Esophagus squamous epithelium (tissue), 5 donors: ENCODE results near the gene DDX51. TPM values are rescaled to one million over a fixed set of nuclear protein-coding genes. Genes with fewer than 3 reads are reported as not detected.
A peak's percentile ranks its signal among the peaks of the same experiment; 100 is the strongest.

Experiments used
- DNase-seq: peaks from one replicate; lab custom pipeline; 2025; lab: John Stamatoyannopoulos, UW
- H3K27ac ChIP-seq, 4 donors: fragments of 200-600 bp; sonication (generic); one replicate each; pipeline ENCODE4 v1.5.1; 2016 to 2019; ENCODE audit warnings: mild to moderate bottlenecking in 1 of 4
- H3K27me3 ChIP-seq, 4 donors: fragments of 200-600 bp; sonication (generic); 1 replicate in 3 of 4; 2 replicates in 1 of 4; pipeline versions ENCODE4 v1.5.1 to v1.6.0; 2017 to 2021; ENCODE audit warnings: antibody characterized with exemption in 1 of 4
- H3K36me3 ChIP-seq, 3 donors: fragments of 200-600 bp; sonication (generic); one replicate each; pipeline ENCODE4 v1.5.1; 2016 to 2019
- H3K4me1 ChIP-seq, 3 donors: fragments of 200-600 bp; sonication (generic); one replicate each; pipeline ENCODE4 v1.5.1; 2017 to 2019
- H3K4me3 ChIP-seq, 4 donors: fragments of 200-600 bp; sonication (generic); 1 replicate in 3 of 4; 2 replicates in 1 of 4; pipeline ENCODE4 v1.5.1; 2016 to 2019; ENCODE audit warnings: mild to moderate bottlenecking in 2 of 4, moderate library complexity in 1 of 4
- H3K9me3 ChIP-seq, 3 donors: fragments of 200-600 bp; sonication (generic); one replicate each; pipeline ENCODE4 v1.5.1; 2016 to 2019
- CTCF ChIP-seq, 6 experiments: fragments of 450-650 bp in 4 of 6; fragments of 200-600 bp in 2 of 6; sonication (generic) in 2 of 6; IDR thresholded peaks; one replicate each; pipeline ENCODE4 v1.5.1; 2016 to 2019; ENCODE audit warnings: antibody characterized with exemption in 6 of 6, mild to moderate bottlenecking in 4 of 6, moderate library complexity in 4 of 6
- POLR2A ChIP-seq, 4 donors: fragments of 450-650 bp; IDR thresholded peaks; one replicate each; pipeline ENCODE4 v1.6.1; 2017; ENCODE audit warnings: antibody characterized with exemption in 4 of 4, mild to moderate bottlenecking in 4 of 4, moderate library complexity in 3 of 4
- WGBS, 2 donors: methylation state at CpG; one replicate each; pipeline ENCODE4 v1.1.5; 2018; 5-methylcytosine and 5-hydroxymethylcytosine counted together
- intact Hi-C: fragments of 100-400 bp; cut with DNase I; formaldehyde crosslinking; loops from one replicate; pipeline ENCODE4 v1.15.0; 2022
- total RNA-seq, 4 donors: library from RNA; depleted of rRNA; stranded (reverse); fragments of >200 nt; gene quantifications; one replicate each; pipeline ENCODE4 v1.1.0, GENCODE V29; 2016
- donor health status: DM: yes; HTN: yes; CAD: no.

Gene DDX51
- total RNA-seq, 4 donors from 2014 or later: 8.9 to 15.3 (median 11.0) TPM

GRCh38 chr12:132189378-132190011, 45.4 kb upstream of the DDX51 start:
- Histone ChIP-seq H3K36me3 (no peaks in the 10 kb centered on the region), H3K27me3 (peaks cover 0 to 80% (median 0%) of the 10 kb centered on the region in 4 donors), H3K27ac (peak overlapping the region; percentile 32 to 86 (median 81)), H3K4me3 (peak overlapping the region; percentile 42 to 74 (median 56)), H3K9me3 (peaks cover 0 to 19% (median 12%) of the 10 kb centered on the region in 3 donors), H3K4me1 (peaks cover 14 to 36% (median 15%) of the 10 kb centered on the region in 3 donors)
- intact Hi-C loops: no loop called here
- 0% methylated on average over 1 of the region's 69 CpGs; no CpG with 5 or more reads in 1 of the 2 donors for WGBS, 2 donors
- DNase-seq: peak; percentile 37
- no peak for TF ChIP-seq CTCF (IDR thresholded peaks at IDR 0.05)
- peak in 1 of 4 donors; percentile 43 for TF ChIP-seq POLR2A (IDR thresholded peaks at IDR 0.05)

GRCh38 chr12:132188916-132189325, 44.8 kb upstream of the DDX51 start:
- peaks cover 0 to 18% (median 7%) of the 10 kb centered on the region in 3 donors for H3K9me3 ChIP-seq
- H3K36me3 ChIP-seq: no peaks in the 10 kb centered on the region
- 10 to 16% methylated on average over 2 to 16 of the region's 20 CpGs for WGBS, 2 donors
- peak overlapping the region; percentile 42 to 74 (median 56) for H3K4me3 ChIP-seq
- H3K27ac ChIP-seq: peak overlapping the region; percentile 32 to 86 (median 81)
- DNase-seq: no peak
- TF ChIP-seq CTCF (IDR thresholded peaks at IDR 0.05) (no peak), POLR2A (IDR thresholded peaks at IDR 0.05) (no peak)
- H3K27me3 ChIP-seq: peaks cover 0 to 82% (median 0%) of the 10 kb centered on the region in 4 donors
- H3K4me1 ChIP-seq: peaks cover 14 to 36% (median 15%) of the 10 kb centered on the region in 3 donors
- intact Hi-C loops: no loop called here

GRCh38 chr12:132188451-132188901, 44.4 kb upstream of the DDX51 start:
- H3K36me3 ChIP-seq: no peaks in the 10 kb centered on the region
- peak overlapping the region in 1 of 4 donors; percentile 74 for H3K4me3 ChIP-seq
- intact Hi-C loops: no loop called here
- no peak for DNase-seq
- peak overlapping the region in 2 of 4 donors; percentile 77 to 86 for H3K27ac ChIP-seq
- peaks cover 0 to 81% (median 0%) of the 10 kb centered on the region in 4 donors for H3K27me3 ChIP-seq
- H3K4me1 ChIP-seq: peaks cover 14 to 36% (median 15%) of the 10 kb centered on the region in 3 donors
- peaks cover 0 to 14% (median 2%) of the 10 kb centered on the region in 3 donors for H3K9me3 ChIP-seq
- no CpG with 5 or more reads among the region's 21 CpGs for WGBS, 2 donors
- no peak for TF ChIP-seq CTCF (IDR thresholded peaks at IDR 0.05)
- TF ChIP-seq POLR2A (IDR thresholded peaks at IDR 0.05): no peak

GRCh38 chr12:132187646-132188450, 43.7 kb upstream of the DDX51 start:
- TF ChIP-seq POLR2A (IDR thresholded peaks at IDR 0.05): no peak
- TF ChIP-seq CTCF (IDR thresholded peaks at IDR 0.05): no peak
- WGBS, 2 donors: 80 to 83% methylated on average over 1 to 19 of the region's 35 CpGs
- DNase-seq: no peak
- Histone ChIP-seq H3K4me1 (peaks cover 14 to 36% (median 15%) of the 10 kb centered on the region in 3 donors), H3K27ac (no peak overlapping the region), H3K4me3 (no peak overlapping the region), H3K36me3 (no peaks in the 10 kb centered on the region), H3K27me3 (peaks cover 0 to 79% (median 0%) of the 10 kb centered on the region in 4 donors), H3K9me3 (peaks cover 0 to 14% (median 0%) of the 10 kb centered on the region in 3 donors)
- intact Hi-C loops: no loop called here
